Testis (tissue), 3 donors: ENCODE measurements around the gene CKS1B. TPM values are rescaled to one million over a fixed set of nuclear protein-coding genes. Genes with fewer than 3 reads are reported as not detected.

ENCODE experiments used
- DNase-seq: peaks from one replicate; pipeline ENCODE4 v3.0.0-alpha.2; 2019
- H3K27ac ChIP-seq, 2 donors: fragments of 200-600 bp; sonication (generic); one replicate each; pipeline ENCODE4 v1.5.1; 2019
- H3K27me3 ChIP-seq: fragments of 200-600 bp; sonication (generic); one replicate; pipeline ENCODE4 v1.5.1; 2019
- H3K36me3 ChIP-seq: fragments of 200-600 bp; sonication (generic); one replicate; pipeline ENCODE4 v1.5.1; 2017; ENCODE audit warnings: low read depth; ENCODE audit errors: missing control alignments
- H3K4me1 ChIP-seq: fragments of 200-600 bp; sonication (generic); one replicate; pipeline ENCODE4 v1.5.1; 2019
- H3K4me3 ChIP-seq, 2 donors: fragments of 200-600 bp; sonication (generic); one replicate each; pipeline ENCODE4 v1.5.1; 2017 to 2019
- H3K9me3 ChIP-seq: fragments of 200-600 bp; sonication (generic); one replicate; pipeline ENCODE4 v1.5.1; 2017
- POLR2A ChIP-seq: fragments of 450-650 bp; IDR thresholded peaks from one replicate; pipeline ENCODE4 v1.6.1; 2017; ENCODE audit warnings: antibody characterized with exemption, mild to moderate bottlenecking, moderate library complexity
- WGBS, 2 donors: methylation state at CpG; one replicate each; pipeline ENCODE4 v1.1.5; 2018; 5-methylcytosine and 5-hydroxymethylcytosine counted together
- intact Hi-C: fragments of 100-400 bp; cut with DNase I; formaldehyde crosslinking; loops from one replicate; pipeline ENCODE4 v1.15.1; 2023; ENCODE audit warnings: low total_unique reads
- polyA plus RNA-seq: library from polyadenylated mRNA; stranded (reverse); fragments of 350-450 nt; fragmentation: Illumina TruSeq; extraction: RNeasy Lipid Tissue Mini Kit (QIAGEN cat#74804); gene quantifications from one replicate; pipeline ENCODE4 v1.2.3, GENCODE V29; 2014; ENCODE audit warnings: low read depth, low replicate concordance; ENCODE audit not compliant: insufficient read depth
- total RNA-seq, 2 donors: library from RNA; depleted of rRNA; stranded (reverse); fragments of >200 nt; gene quantifications; one replicate each; pipeline ENCODE4 v1.2.3, GENCODE V29; 2016
- TF ChIP-seq, protein P1 (sequence below), 3 experiments: fragments of 450-650 bp in 2 of 3; fragments of 200-600 bp in 1 of 3; sonication (generic) in 1 of 3; IDR thresholded peaks; one replicate each; pipeline ENCODE4 v1.5.1; 2016 to 2019; ENCODE audit warnings: antibody characterized with exemption in 3 of 3, mild to moderate bottlenecking in 2 of 3, moderate library complexity in 1 of 3

CKS1B gene
- total and polyA plus RNA-seq, 3 donors from 2014 or later = 45.5 to 100 (median 84.3) TPM

DNA sequence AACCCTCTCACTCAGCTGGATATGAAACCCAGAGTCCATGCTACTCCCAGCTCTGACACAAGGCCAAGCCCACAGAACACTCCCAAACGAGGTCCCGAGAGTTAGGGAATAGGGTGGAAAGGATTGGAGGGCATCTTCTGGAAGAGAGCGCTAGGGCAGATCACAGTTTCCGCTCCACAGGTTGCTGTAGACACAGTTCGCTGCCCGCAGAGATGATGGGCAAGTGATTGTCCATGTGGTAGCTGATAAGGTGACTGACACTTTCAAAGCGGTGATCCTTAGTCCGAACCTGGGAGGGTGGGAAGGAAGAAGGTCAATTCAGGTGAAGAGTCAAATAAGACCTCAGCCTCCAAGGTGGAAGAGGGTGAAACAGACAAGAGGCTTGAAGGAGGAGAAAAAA, 10.8 kb upstream of the CKS1B start:
- H3K36me3 ChIP-seq = no peaks in the 10 kb centered on the region
- H3K4me1 ChIP-seq = peaks cover 15% of the 10 kb centered on the region
- no peaks in the 10 kb centered on the region for H3K9me3 ChIP-seq
- no peak overlapping the region for H3K27ac ChIP-seq
- intact Hi-C loops = no loop called here
- DNase-seq = no peak
- H3K27me3 ChIP-seq = no peaks in the 10 kb centered on the region
- no peak for TF ChIP-seq POLR2A
- TF ChIP-seq, protein P1, sequence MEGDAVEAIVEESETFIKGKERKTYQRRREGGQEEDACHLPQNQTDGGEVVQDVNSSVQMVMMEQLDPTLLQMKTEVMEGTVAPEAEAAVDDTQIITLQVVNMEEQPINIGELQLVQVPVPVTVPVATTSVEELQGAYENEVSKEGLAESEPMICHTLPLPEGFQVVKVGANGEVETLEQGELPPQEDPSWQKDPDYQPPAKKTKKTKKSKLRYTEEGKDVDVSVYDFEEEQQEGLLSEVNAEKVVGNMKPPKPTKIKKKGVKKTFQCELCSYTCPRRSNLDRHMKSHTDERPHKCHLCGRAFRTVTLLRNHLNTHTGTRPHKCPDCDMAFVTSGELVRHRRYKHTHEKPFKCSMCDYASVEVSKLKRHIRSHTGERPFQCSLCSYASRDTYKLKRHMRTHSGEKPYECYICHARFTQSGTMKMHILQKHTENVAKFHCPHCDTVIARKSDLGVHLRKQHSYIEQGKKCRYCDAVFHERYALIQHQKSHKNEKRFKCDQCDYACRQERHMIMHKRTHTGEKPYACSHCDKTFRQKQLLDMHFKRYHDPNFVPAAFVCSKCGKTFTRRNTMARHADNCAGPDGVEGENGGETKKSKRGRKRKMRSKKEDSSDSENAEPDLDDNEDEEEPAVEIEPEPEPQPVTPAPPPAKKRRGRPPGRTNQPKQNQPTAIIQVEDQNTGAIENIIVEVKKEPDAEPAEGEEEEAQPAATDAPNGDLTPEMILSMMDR (IDR thresholded peaks at IDR 0.05) = no peak
- WGBS, 2 donors = 73 to 75% methylated on average over 8 of the region's 8 CpGs
- no peak overlapping the region for H3K4me3 ChIP-seq

DNA sequence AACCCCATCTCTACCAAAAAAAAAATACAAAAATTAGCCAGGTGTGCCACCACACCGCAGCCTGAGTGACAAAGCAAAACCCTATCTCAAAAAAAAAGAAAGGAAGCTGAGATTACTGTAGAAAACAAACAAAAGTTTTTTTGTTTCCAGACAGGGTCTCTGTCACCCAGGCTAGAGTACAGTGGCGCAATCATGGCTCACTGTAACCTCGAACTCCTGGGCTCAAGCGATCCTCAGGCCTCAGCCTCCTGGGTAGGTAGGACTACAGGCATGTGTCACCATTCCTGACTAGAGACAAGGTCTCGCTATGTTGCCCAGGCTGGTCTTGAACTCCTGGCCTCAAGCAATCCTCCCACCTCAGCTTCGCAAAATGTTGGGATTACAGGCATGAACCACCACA, 10.1 kb upstream of the CKS1B start:
- intact Hi-C loops = no loop called here
- Histone ChIP-seq H3K4me1 (peaks cover 19% of the 10 kb centered on the region), H3K27me3 (no peaks in the 10 kb centered on the region), H3K27ac (no peak overlapping the region), H3K9me3 (no peaks in the 10 kb centered on the region), H3K4me3 (no peak overlapping the region), H3K36me3 (no peaks in the 10 kb centered on the region)
- DNase-seq = no peak
- TF ChIP-seq, protein P1 (IDR thresholded peaks at IDR 0.05) = no peak
- no peak for TF ChIP-seq POLR2A
- WGBS, 2 donors = 79 to 82% methylated on average over 6 of the region's 6 CpGs

DNA sequence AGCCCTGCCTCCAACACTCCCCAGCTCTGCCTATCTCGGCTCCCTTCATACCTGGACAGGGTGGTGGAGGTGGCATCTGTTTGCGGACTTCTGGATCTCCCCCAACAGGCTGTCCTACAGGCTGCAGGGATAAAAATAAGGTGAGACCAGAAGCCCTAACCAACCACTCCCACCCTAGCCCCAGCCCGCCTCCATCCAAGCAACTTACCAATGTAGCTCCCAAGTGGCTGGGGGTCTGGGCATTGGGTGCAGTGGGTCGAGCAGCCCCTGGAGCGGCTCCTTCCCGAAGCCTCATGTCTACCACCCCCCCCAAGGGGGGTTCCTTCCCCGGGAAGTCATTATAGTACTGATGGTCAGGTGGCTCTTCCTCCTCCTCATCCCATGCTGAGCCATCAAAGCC, 8.4 kb upstream of the CKS1B start:
- TF ChIP-seq POLR2A = no peak
- TF ChIP-seq, protein P1 (IDR thresholded peaks at IDR 0.05) = no peak
- H3K4me3 ChIP-seq = no peak overlapping the region
- no peak for DNase-seq
- WGBS, 2 donors = 83 to 84% methylated on average over 4 to 7 of the region's 7 CpGs
- intact Hi-C loops = no loop called here
- no peaks in the 10 kb centered on the region for H3K9me3 ChIP-seq
- no peak overlapping the region for H3K27ac ChIP-seq
- peaks cover 26% of the 10 kb centered on the region for H3K4me1 ChIP-seq
- no peaks in the 10 kb centered on the region for H3K27me3 ChIP-seq
- H3K36me3 ChIP-seq = no peaks in the 10 kb centered on the region

DNA sequence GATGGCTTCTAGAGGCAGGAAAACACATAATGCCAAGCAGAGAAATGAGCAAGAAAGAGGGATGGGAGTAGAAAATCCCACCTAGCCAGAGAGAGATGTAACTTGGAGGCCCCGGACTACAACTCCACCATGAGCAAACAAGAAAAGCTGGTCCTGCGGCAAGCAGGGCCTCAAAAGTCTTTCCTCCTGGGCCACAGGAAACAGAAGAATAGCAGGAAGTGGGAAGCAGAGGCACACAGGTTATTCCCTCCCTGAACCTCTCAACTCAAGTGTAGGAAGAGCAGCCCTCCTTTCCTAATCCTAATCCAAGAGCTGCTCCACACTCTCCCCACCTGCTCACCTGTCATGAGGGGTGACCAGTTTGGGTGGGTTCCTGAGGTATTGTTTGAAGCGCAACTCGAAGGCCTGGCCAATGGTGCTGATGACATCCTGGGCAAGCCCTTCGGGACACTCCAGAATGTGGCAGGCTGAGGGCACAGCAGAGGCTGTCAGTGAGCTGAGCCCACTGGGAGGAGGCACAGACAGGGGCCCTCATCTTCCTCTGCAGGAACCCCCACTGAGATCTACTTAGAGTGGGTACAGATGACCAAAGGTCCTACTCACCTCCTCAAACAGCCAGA, 7.0 kb upstream of the CKS1B start:
- Histone ChIP-seq H3K27ac (peak overlapping the region in 1 of 2 donors; percentile 23), H3K4me3 (no peak overlapping the region), H3K36me3 (no peaks in the 10 kb centered on the region), H3K27me3 (no peaks in the 10 kb centered on the region), H3K4me1 (peaks cover 40% of the 10 kb centered on the region), H3K9me3 (no peaks in the 10 kb centered on the region)
- 86% methylated on average over 5 of the region's 5 CpGs for WGBS, 2 donors
- TF ChIP-seq POLR2A = no peak
- TF ChIP-seq, protein P1 (IDR thresholded peaks at IDR 0.05) = no peak
- intact Hi-C loops = no loop called here
- DNase-seq = no peak

DNA sequence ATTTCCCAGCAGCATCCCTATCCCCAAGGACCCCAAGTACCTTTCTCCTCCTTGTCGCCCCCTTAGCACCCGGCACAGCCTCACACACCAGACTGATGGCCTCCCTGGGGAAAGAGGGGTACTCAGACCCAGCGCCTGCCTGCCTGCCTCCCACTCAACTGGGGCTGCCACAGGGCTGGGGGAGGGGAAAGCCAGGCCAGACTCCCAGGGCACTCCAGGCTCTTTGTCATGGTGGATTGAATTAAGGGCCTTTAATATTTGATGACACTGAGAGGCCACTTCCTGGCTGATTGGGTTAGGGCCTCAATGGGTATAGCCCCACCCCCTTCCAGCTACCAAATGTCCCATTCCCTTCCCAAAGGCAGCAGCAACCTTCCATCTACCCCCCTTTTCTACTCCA, 5.8 kb upstream of the CKS1B start:
- no peaks in the 10 kb centered on the region for H3K9me3 ChIP-seq
- no peak for TF ChIP-seq POLR2A
- TF ChIP-seq, protein P1 (IDR thresholded peaks at IDR 0.05) = no peak
- peaks cover 41% of the 10 kb centered on the region for H3K4me1 ChIP-seq
- DNase-seq = no peak
- no peaks in the 10 kb centered on the region for H3K27me3 ChIP-seq
- H3K4me3 ChIP-seq = no peak overlapping the region
- WGBS, 2 donors = 84 to 90% methylated on average over 3 of the region's 3 CpGs
- intact Hi-C loops = no loop called here
- H3K36me3 ChIP-seq = no peaks in the 10 kb centered on the region
- H3K27ac ChIP-seq = peak overlapping the region; percentile 88 to 99
